ENCODE data around the gene IQSEC1.

DNA sequence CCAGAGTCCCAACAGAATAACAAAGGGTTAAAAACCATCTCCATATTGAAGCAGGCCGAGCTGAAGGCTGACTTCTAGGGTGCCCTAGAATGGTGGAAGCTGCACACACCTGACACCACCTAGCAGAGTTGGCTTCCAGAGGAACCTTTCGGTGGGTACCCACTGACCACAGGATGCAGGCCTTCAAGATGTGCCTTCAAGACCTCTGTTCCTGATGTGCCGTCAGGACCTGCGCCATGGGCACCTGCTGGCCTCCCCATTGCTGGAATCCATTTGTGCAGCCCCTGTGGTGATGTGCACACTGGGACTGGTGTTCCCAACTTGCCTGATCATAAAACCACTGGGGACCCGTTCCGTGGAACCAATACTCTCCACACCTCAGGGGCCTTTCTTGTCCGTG, 196.2 kb downstream of the IQSEC1 start:
- TF ChIP-seq, protein P1, sequence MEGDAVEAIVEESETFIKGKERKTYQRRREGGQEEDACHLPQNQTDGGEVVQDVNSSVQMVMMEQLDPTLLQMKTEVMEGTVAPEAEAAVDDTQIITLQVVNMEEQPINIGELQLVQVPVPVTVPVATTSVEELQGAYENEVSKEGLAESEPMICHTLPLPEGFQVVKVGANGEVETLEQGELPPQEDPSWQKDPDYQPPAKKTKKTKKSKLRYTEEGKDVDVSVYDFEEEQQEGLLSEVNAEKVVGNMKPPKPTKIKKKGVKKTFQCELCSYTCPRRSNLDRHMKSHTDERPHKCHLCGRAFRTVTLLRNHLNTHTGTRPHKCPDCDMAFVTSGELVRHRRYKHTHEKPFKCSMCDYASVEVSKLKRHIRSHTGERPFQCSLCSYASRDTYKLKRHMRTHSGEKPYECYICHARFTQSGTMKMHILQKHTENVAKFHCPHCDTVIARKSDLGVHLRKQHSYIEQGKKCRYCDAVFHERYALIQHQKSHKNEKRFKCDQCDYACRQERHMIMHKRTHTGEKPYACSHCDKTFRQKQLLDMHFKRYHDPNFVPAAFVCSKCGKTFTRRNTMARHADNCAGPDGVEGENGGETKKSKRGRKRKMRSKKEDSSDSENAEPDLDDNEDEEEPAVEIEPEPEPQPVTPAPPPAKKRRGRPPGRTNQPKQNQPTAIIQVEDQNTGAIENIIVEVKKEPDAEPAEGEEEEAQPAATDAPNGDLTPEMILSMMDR (IDR thresholded peaks at IDR 0.05), result no peak
- TF ChIP-seq POLR2AphosphoS5 (IDR thresholded peaks at IDR 0.05) (no peak), POLR2A (IDR thresholded peaks at IDR 0.05; ENCODE audit: low read depth) (no peak)
